ENCODE measurements around the gene ASTN2.

ASTN2 gene

DNA sequence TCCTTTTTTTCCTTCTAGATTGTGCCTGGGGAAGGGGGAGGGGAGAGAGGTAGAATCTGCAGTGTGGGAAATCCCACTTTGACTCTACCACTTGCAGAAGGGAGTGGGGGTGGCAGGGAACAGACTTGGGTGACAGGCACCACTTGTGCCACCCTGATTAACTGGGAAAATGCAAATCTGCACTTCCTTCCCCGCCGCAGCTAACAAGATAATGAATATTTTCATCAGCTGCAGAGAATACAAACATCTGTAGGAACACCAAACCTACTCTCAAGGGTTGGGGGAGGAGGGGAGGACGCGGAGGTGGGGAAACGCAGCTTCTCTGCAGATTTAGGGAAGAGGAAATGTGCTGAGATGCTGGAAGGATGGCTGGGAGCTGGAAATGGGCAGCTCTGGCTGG lies 654.2 kb downstream of the ASTN2 start:
- ChIA-PET POLR2A (no interaction called here), CTCF (interaction anchor here (1.4 to 3.3 kb wide), 3 partner anchors 23 to 99 kb away, joined by 3 to 15 read pairs (median 12); no protein-coding TSS in a partner anchor)
- DNase-seq (ENCODE audit: extremely low spot score), result no peak
- no peak for TF ChIP-seq CTCF (IDR thresholded peaks at IDR 0.05; ENCODE audit: control extremely low read depth, extremely low read depth, low read depth, missing control alignments)

DNA sequence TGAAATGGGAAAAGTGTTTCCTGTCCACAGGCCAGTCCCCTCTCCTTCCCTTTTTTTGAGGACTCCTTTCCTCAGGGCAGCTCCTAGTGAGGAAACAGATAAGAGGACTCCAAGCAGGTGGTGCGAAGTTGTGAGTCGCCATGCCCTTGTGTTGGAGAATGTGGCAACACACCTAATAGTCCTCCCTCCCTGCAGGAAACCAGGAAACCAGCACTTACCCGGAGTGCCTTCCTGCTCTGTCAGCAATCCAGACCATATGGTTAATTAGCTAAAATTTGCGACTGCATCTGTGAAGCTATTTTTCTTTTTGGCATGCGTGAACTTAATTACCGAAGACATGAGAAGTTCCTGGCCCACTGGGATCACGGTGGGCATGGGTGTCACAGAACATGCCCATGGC lies 657.8 kb downstream of the ASTN2 start:
- ChIA-PET POLR2A (no interaction called here), CTCF (interaction anchor here (1.7 kb wide), 1 partner anchor 20 kb away, joined by 6 read pairs; no protein-coding TSS in a partner anchor)
- DNase-seq (ENCODE audit: extremely low spot score), result no peak
- TF ChIP-seq CTCF (IDR thresholded peaks at IDR 0.05; ENCODE audit: control extremely low read depth, extremely low read depth, low read depth, missing control alignments), result no peak

- POLR2A ChIA-PET, result no interaction called here
- no peak for TF ChIP-seq CTCF (IDR thresholded peaks at IDR 0.05; ENCODE audit: control extremely low read depth, extremely low read depth, low read depth, missing control alignments)
- CTCF ChIA-PET, result interaction anchor here (1.6 to 1.9 kb wide), 2 partner anchors 11 to 17 kb away, joined by 4 to 13 read pairs; no protein-coding TSS in a partner anchor
- no peak for DNase-seq (ENCODE audit: extremely low spot score)
Measured at GRCh38 chr9:116753389-116753788, 661.5 kb downstream of the ASTN2 start.

DNA sequence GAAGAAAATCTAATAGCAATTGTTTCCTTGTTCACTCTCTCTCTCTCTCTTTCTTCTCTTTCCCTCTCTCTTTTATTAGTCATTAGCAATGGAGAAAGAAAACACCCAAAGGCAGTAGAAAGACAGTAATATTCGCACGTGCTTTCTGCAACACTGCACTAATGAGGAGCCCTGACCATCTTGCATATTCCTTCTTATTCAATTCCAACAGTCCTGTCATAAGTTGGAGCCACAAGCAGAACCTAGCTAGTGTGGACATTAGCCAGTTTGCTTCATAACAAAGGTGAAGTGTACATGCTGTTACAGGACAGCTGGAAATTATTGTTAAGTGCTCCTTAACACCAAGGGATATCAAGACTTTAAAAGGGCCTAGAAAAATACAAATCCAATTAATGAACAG lies 664.3 kb downstream of the ASTN2 start:
- CTCF ChIA-PET, result interaction anchor here (1.1 to 2.5 kb wide), 4 partner anchors 9 to 110 kb away, joined by 4 to 16 read pairs (median 8); no protein-coding TSS in a partner anchor
- POLR2A ChIA-PET, result no interaction called here

GRCh38 chr9:116749772-116750171 lies 665.1 kb downstream of the ASTN2 start:
- POLR2A ChIA-PET, result no interaction called here
- CTCF ChIA-PET, result interaction anchor here (1.1 to 2.5 kb wide), 4 partner anchors 8 to 111 kb away, joined by 4 to 16 read pairs (median 8); no protein-coding TSS in a partner anchor
- DNase-seq (ENCODE audit: extremely low spot score), result no peak
- TF ChIP-seq CTCF (IDR thresholded peaks at IDR 0.05; ENCODE audit: control extremely low read depth, extremely low read depth, low read depth, missing control alignments), result no peak

More for the DNA sequence above, 664.3 kb downstream of the ASTN2 start:
- TF ChIP-seq CTCF (IDR thresholded peaks at IDR 0.05; ENCODE audit: control extremely low read depth, extremely low read depth, low read depth, missing control alignments), result no peak
- DNase-seq (ENCODE audit: extremely low spot score), result no peak

GRCh38 chr9:116749176-116749575 lies 665.7 kb downstream of the ASTN2 start:
- DNase-seq (ENCODE audit: extremely low spot score), result no peak
- no peak for TF ChIP-seq CTCF (IDR thresholded peaks at IDR 0.05; ENCODE audit: control extremely low read depth, extremely low read depth, low read depth, missing control alignments)
- POLR2A ChIA-PET, result no interaction called here
- CTCF ChIA-PET, result interaction anchor here (1.1 to 2.5 kb wide), 5 partner anchors 8 to 111 kb away, joined by 4 to 16 read pairs (median 5); no protein-coding TSS in a partner anchor

Data from GM10248 (cell line).